Spleen (tissue), 11 donors: ENCODE results near the gene METAP1D. TPM values are rescaled to one million over a fixed set of nuclear protein-coding genes. Genes with fewer than 3 reads are reported as not detected.

ENCODE experiments used
- DNase-seq: peaks from one replicate; pipeline ENCODE4 v3.0.0-alpha.2; 2020
- H3K27ac ChIP-seq, 8 donors: fragments of 200-600 bp; sonication (generic) in 7 of 8; 1 replicate in 4 of 8; 2 replicates in 4 of 8; pipeline versions ENCODE4 v1.5.0 to v1.8.0; 2016 to 2021; ENCODE audit warnings: inconsistent platforms in 4 of 8, mild to moderate bottlenecking in 4 of 8, moderate library complexity in 1 of 8
- H3K27me3 ChIP-seq, 7 donors: fragments of 200-600 bp; sonication (generic) in 6 of 7; replicated peaks in 1 of 7; 1 replicate in 4 of 7; 2 replicates in 3 of 7; pipeline versions ENCODE4 v1.5.0 to v1.8.0; 2016 to 2021; ENCODE audit warnings: inconsistent platforms in 3 of 7, mild to moderate bottlenecking in 1 of 7
- H3K36me3 ChIP-seq, 6 donors: fragments of 200-600 bp; sonication (generic) in 5 of 6; 1 replicate in 4 of 6; 2 replicates in 2 of 6; pipeline versions ENCODE4 v1.5.0 to v1.8.0; 2016 to 2021; ENCODE audit warnings: inconsistent platforms in 2 of 6
- H3K4me1 ChIP-seq, 6 donors: fragments of 200-600 bp; sonication (generic) in 5 of 6; 1 replicate in 3 of 6; 2 replicates in 3 of 6; pipeline versions ENCODE4 v1.5.0 to v1.8.0; 2016 to 2021; ENCODE audit warnings: inconsistent platforms in 3 of 6
- H3K4me3 ChIP-seq, 8 donors: fragments of 200-600 bp; sonication (generic) in 7 of 8; 1 replicate in 4 of 8; 2 replicates in 4 of 8; pipeline versions ENCODE4 v1.5.0 to v1.8.0; 2016 to 2021; ENCODE audit warnings: inconsistent platforms in 4 of 8, mild to moderate bottlenecking in 4 of 8, moderate library complexity in 2 of 8
- H3K9me3 ChIP-seq, 8 donors: fragments of 200-600 bp; sonication (generic) in 7 of 8; 1 replicate in 4 of 8; 2 replicates in 4 of 8; pipeline versions ENCODE4 v1.5.0 to v1.8.0; 2016 to 2021; ENCODE audit warnings: inconsistent platforms in 4 of 8
- POLR2A ChIP-seq, 3 donors: fragments of 450-650 bp; IDR thresholded peaks; one replicate each; pipeline ENCODE4 v1.5.1; 2017; ENCODE audit warnings: antibody characterized with exemption in 3 of 3, mild to moderate bottlenecking in 1 of 3
- POLR2AphosphoS5 ChIP-seq, 3 donors: sonication (generic); formaldehyde crosslinking; IDR thresholded peaks; one replicate each; pipeline ENCODE4 v1.5.1; 2017; ENCODE audit warnings: antibody characterized with exemption in 3 of 3
- WGBS, 5 donors: extraction: QIAGEN DNeasy Blood & Tissue Kit in 3 of 5; methylation state at CpG; one replicate each; pipeline versions ENCODE4 v1.1.5 to v1.1.7; 2013 to 2018; 5-methylcytosine and 5-hydroxymethylcytosine counted together
- intact Hi-C: fragments of 100-400 bp; cut with DNase I; formaldehyde crosslinking; loops from one replicate; pipeline ENCODE4 v1.15.0; 2023; ENCODE audit warnings: low total_unique reads
- polyA plus RNA-seq, 3 donors: library from polyadenylated mRNA; stranded (reverse); fragments of 200-250 nt; gene quantifications; one replicate each; pipeline ENCODE4 v1.2.1, GENCODE V29; 2013
- total RNA-seq, 7 donors: library from RNA; depleted of rRNA in 3 of 7; stranded (reverse); fragments of >200 nt in 3 of 7; fragmentation: NEBNext Ultra II Directional in 4 of 7; extraction: Animal tissue kit (Norgen Biotek cat#: 25700) in 4 of 7; gene quantifications; one replicate each; pipeline versions ENCODE4 v1.1.0 to v1.2.1, GENCODE V29; 2016 to 2021
- TF ChIP-seq, protein P1 (sequence below), 11 experiments: fragments of 200-600 bp in 7 of 11; fragments of 450-650 bp in 4 of 11; sonication (generic) in 4 of 11; IDR thresholded peaks in 8 of 11; conservative IDR thresholded peaks in 3 of 11; 1 replicate in 7 of 11; 2 replicates in 4 of 11; pipeline versions ENCODE4 v1.4.0 to v1.8.0; 2016 to 2021; ENCODE audit warnings: antibody characterized with exemption in 11 of 11, inconsistent platforms in 4 of 11, mild to moderate bottlenecking in 1 of 11
- donor health status: healthy with polysubstance abuse.
- donor health status: DM: no; HTN: no; CAD: no; lungs with moderate emphysema.
- donor health status: DM: no; HTN: no; CAD: no.
- donor health status: Bipolar disorder and iron deficiency.
- donor health status: healthy.
- donor health status: DM: no; HTN: no; CAD: no.
- donor health status: DM: yes; HTN: yes; CAD: no.

Gene METAP1D
- total and polyA plus RNA-seq, 10 donors: 4.9 to 11.9 (median 8.0) TPM

GRCh38 chr2:171965661-171966060 lies 34.1 kb upstream of the METAP1D start:
- 68 to 90% (median 84%) methylated on average over 3 of the region's 3 CpGs for WGBS, 5 donors
- TF ChIP-seq POLR2AphosphoS5 (IDR thresholded peaks at IDR 0.05): no peak
- TF ChIP-seq, protein P1, sequence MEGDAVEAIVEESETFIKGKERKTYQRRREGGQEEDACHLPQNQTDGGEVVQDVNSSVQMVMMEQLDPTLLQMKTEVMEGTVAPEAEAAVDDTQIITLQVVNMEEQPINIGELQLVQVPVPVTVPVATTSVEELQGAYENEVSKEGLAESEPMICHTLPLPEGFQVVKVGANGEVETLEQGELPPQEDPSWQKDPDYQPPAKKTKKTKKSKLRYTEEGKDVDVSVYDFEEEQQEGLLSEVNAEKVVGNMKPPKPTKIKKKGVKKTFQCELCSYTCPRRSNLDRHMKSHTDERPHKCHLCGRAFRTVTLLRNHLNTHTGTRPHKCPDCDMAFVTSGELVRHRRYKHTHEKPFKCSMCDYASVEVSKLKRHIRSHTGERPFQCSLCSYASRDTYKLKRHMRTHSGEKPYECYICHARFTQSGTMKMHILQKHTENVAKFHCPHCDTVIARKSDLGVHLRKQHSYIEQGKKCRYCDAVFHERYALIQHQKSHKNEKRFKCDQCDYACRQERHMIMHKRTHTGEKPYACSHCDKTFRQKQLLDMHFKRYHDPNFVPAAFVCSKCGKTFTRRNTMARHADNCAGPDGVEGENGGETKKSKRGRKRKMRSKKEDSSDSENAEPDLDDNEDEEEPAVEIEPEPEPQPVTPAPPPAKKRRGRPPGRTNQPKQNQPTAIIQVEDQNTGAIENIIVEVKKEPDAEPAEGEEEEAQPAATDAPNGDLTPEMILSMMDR (IDR thresholded peaks at IDR 0.05 in 8 of 11, conservative IDR thresholded peaks at IDR 0.05 in 3 of 11): no peak
- TF ChIP-seq POLR2A (IDR thresholded peaks at IDR 0.05): no peak

DNA sequence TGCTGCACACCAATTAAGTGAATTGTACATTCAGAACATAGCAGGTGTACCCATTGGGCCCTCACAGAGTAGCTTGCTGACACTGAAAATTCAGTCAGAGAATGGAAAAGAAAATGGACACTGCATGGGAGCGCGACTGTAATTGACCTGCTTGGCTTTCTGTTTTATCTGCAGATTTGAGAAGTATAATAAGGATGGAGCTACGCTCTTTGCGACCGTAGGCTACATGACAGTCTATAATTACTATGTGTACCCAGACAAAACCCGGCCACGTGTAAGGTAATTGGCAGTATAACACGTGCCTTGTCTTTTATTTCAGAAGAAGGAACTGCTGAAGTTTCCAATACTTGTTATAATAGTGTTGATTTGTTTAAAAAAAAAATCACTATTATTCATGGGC lies 33.5 kb upstream of the METAP1D start:
- Histone ChIP-seq H3K27ac (no peak overlapping the region), H3K4me1 (peaks cover 0 to 4% (median 0%) of the 10 kb centered on the region in 6 donors), H3K9me3 (no peaks in the 10 kb centered on the region), H3K4me3 (no peak overlapping the region), H3K36me3 (peaks cover 0 to 65% (median 31%) of the 10 kb centered on the region in 6 donors), H3K27me3 (no peaks in the 10 kb centered on the region)
- DNase-seq: no peak
- 94 to 99% (median 97%) methylated on average over 8 of the region's 8 CpGs for WGBS, 5 donors
- no peak for TF ChIP-seq POLR2A (IDR thresholded peaks at IDR 0.05)
- TF ChIP-seq, protein P1 (IDR thresholded peaks at IDR 0.05 in 8 of 11, conservative IDR thresholded peaks at IDR 0.05 in 3 of 11): no peak
- TF ChIP-seq POLR2AphosphoS5 (IDR thresholded peaks at IDR 0.05): no peak
- intact Hi-C loops: no loop called here

More at GRCh38 chr2:171965661-171966060, 34.1 kb upstream of the METAP1D start:
- Histone ChIP-seq H3K36me3 (peaks cover 0 to 59% (median 31%) of the 10 kb centered on the region in 6 donors), H3K4me1 (peaks cover 0 to 8% (median 0%) of the 10 kb centered on the region in 6 donors), H3K9me3 (no peaks in the 10 kb centered on the region), H3K4me3 (no peak overlapping the region), H3K27ac (no peak overlapping the region), H3K27me3 (no peaks in the 10 kb centered on the region)
- DNase-seq: no peak
- intact Hi-C loops: no loop called here

- TF ChIP-seq POLR2AphosphoS5 (IDR thresholded peaks at IDR 0.05) (no peak), POLR2A (IDR thresholded peaks at IDR 0.05) (no peak)
- TF ChIP-seq, protein P1 (IDR thresholded peaks at IDR 0.05 in 8 of 11, conservative IDR thresholded peaks at IDR 0.05 in 3 of 11): no peak
- intact Hi-C loops: no loop called here
- Histone ChIP-seq H3K27ac (no peak overlapping the region), H3K36me3 (peaks cover 0 to 69% (median 31%) of the 10 kb centered on the region in 6 donors), H3K4me3 (no peak overlapping the region), H3K9me3 (no peaks in the 10 kb centered on the region), H3K4me1 (peaks cover 0 to 4% (median 0%) of the 10 kb centered on the region in 6 donors), H3K27me3 (no peaks in the 10 kb centered on the region)
- no peak for DNase-seq
Measured at GRCh38 chr2:171966688-171967087, 33.1 kb upstream of the METAP1D start.

GRCh38 chr2:171968509-171968908 lies 31.2 kb upstream of the METAP1D start:
- no peaks in the 10 kb centered on the region for H3K9me3 ChIP-seq
- TF ChIP-seq POLR2A (IDR thresholded peaks at IDR 0.05): no peak
- TF ChIP-seq, protein P1 (IDR thresholded peaks at IDR 0.05 in 8 of 11, conservative IDR thresholded peaks at IDR 0.05 in 3 of 11): no peak
- TF ChIP-seq POLR2AphosphoS5 (IDR thresholded peaks at IDR 0.05): no peak
- intact Hi-C loops: no loop called here
- no peak overlapping the region for H3K4me3 ChIP-seq
- peaks cover 0 to 4% (median 0%) of the 10 kb centered on the region in 6 donors for H3K4me1 ChIP-seq
- H3K27ac ChIP-seq: no peak overlapping the region
- no peak for DNase-seq
- no peaks in the 10 kb centered on the region for H3K27me3 ChIP-seq
- peaks cover 0 to 82% (median 31%) of the 10 kb centered on the region in 6 donors for H3K36me3 ChIP-seq
